ENCODE measurements around the gene DUOX1. TPM values are rescaled to one million over a fixed set of nuclear protein-coding genes. Genes with fewer than 3 reads are reported as not detected.

DUOX1 gene
- total RNA-seq, 1 donor: 0.10 TPM

GRCh38 chr15:45140557-45141250 is 10.9 kb downstream of the DUOX1 start:
- Histone ChIP-seq H3K27me3 (ENCODE audit: insufficient read depth, low read length) (peaks cover 11% of the 10 kb centered on the region), H3K4me1 (ENCODE audit: insufficient read depth, low read length) (no peaks in the 10 kb centered on the region), H3K4me3 (ENCODE audit: low read length) (no peak overlapping the region), H3K9me3 (ENCODE audit: low read depth, low read length) (no peaks in the 10 kb centered on the region)

- Histone ChIP-seq H3K27me3 (ENCODE audit: insufficient read depth, low read length) (peaks cover 6% of the 10 kb centered on the region), H3K4me1 (ENCODE audit: insufficient read depth, low read length) (no peaks in the 10 kb centered on the region), H3K9me3 (ENCODE audit: low read depth, low read length) (no peaks in the 10 kb centered on the region), H3K4me3 (ENCODE audit: low read length) (no peak overlapping the region)
These were observed 11.6 kb downstream of the DUOX1 start for GRCh38 chr15:45141386-45141785.

GRCh38 chr15:45143056-45143455 is 13.3 kb downstream of the DUOX1 start:
- Histone ChIP-seq H3K4me1 (ENCODE audit: insufficient read depth, low read length) (no peaks in the 10 kb centered on the region), H3K9me3 (ENCODE audit: low read depth, low read length) (no peaks in the 10 kb centered on the region), H3K27me3 (ENCODE audit: insufficient read depth, low read length) (no peaks in the 10 kb centered on the region)

GRCh38 chr15:45143946-45144345 is 14.2 kb downstream of the DUOX1 start:
- Histone ChIP-seq H3K4me1 (ENCODE audit: insufficient read depth, low read length) (no peaks in the 10 kb centered on the region), H3K27me3 (ENCODE audit: insufficient read depth, low read length) (no peaks in the 10 kb centered on the region), H3K4me3 (ENCODE audit: low read length) (no peak overlapping the region), H3K9me3 (ENCODE audit: low read depth, low read length) (no peaks in the 10 kb centered on the region)

More at GRCh38 chr15:45143056-45143455, 13.3 kb downstream of the DUOX1 start:
- no peak overlapping the region for H3K4me3 ChIP-seq (ENCODE audit: low read length)

- Histone ChIP-seq H3K27me3 (ENCODE audit: insufficient read depth, low read length) (no peaks in the 10 kb centered on the region), H3K4me1 (ENCODE audit: insufficient read depth, low read length) (no peaks in the 10 kb centered on the region), H3K9me3 (ENCODE audit: low read depth, low read length) (no peaks in the 10 kb centered on the region), H3K4me3 (ENCODE audit: low read length) (no peak overlapping the region)
These were observed 15.0 kb downstream of the DUOX1 start for GRCh38 chr15:45144775-45145174.

- Histone ChIP-seq H3K27me3 (ENCODE audit: insufficient read depth, low read length) (no peaks in the 10 kb centered on the region), H3K4me3 (ENCODE audit: low read length) (no peak overlapping the region), H3K4me1 (ENCODE audit: insufficient read depth, low read length) (no peaks in the 10 kb centered on the region), H3K9me3 (ENCODE audit: low read depth, low read length) (no peaks in the 10 kb centered on the region)
These were observed 16.6 kb downstream of the DUOX1 start for GRCh38 chr15:45146405-45146804.

GRCh38 chr15:45147606-45148005 is 17.8 kb downstream of the DUOX1 start:
- Histone ChIP-seq H3K27me3 (ENCODE audit: insufficient read depth, low read length) (no peaks in the 10 kb centered on the region), H3K4me1 (ENCODE audit: insufficient read depth, low read length) (no peaks in the 10 kb centered on the region), H3K9me3 (ENCODE audit: low read depth, low read length) (no peaks in the 10 kb centered on the region), H3K4me3 (ENCODE audit: low read length) (no peak overlapping the region)

GRCh38 chr15:45148076-45149059 is 18.6 kb downstream of the DUOX1 start:
- no peaks in the 10 kb centered on the region for H3K4me1 ChIP-seq (ENCODE audit: insufficient read depth, low read length)
- no peaks in the 10 kb centered on the region for H3K27me3 ChIP-seq (ENCODE audit: insufficient read depth, low read length)
- no peak overlapping the region for H3K4me3 ChIP-seq (ENCODE audit: low read length)
- no peaks in the 10 kb centered on the region for H3K9me3 ChIP-seq (ENCODE audit: low read depth, low read length)

- H3K27me3 ChIP-seq (ENCODE audit: insufficient read depth, low read length): no peaks in the 10 kb centered on the region
- H3K9me3 ChIP-seq (ENCODE audit: low read depth, low read length): no peaks in the 10 kb centered on the region
- H3K4me1 ChIP-seq (ENCODE audit: insufficient read depth, low read length): no peaks in the 10 kb centered on the region
These were observed 19.3 kb downstream of the DUOX1 start for GRCh38 chr15:45149060-45149459.

GRCh38 chr15:45150481-45150880 is 20.7 kb downstream of the DUOX1 start:
- Histone ChIP-seq H3K4me3 (ENCODE audit: low read length) (no peak overlapping the region), H3K27me3 (ENCODE audit: insufficient read depth, low read length) (no peaks in the 10 kb centered on the region), H3K9me3 (ENCODE audit: low read depth, low read length) (no peaks in the 10 kb centered on the region), H3K4me1 (ENCODE audit: insufficient read depth, low read length) (no peaks in the 10 kb centered on the region)

More at GRCh38 chr15:45149060-45149459, 19.3 kb downstream of the DUOX1 start:
- no peak overlapping the region for H3K4me3 ChIP-seq (ENCODE audit: low read length)

GRCh38 chr15:45150997-45151396 is 21.2 kb downstream of the DUOX1 start:
- no peaks in the 10 kb centered on the region for H3K27me3 ChIP-seq (ENCODE audit: insufficient read depth, low read length)
- no peaks in the 10 kb centered on the region for H3K4me1 ChIP-seq (ENCODE audit: insufficient read depth, low read length)
- no peak overlapping the region for H3K4me3 ChIP-seq (ENCODE audit: low read length)
- no peaks in the 10 kb centered on the region for H3K9me3 ChIP-seq (ENCODE audit: low read depth, low read length)

GRCh38 chr15:45151998-45152828 is 22.4 kb downstream of the DUOX1 start:
- no peak overlapping the region for H3K4me3 ChIP-seq (ENCODE audit: low read length)
- no peaks in the 10 kb centered on the region for H3K27me3 ChIP-seq (ENCODE audit: insufficient read depth, low read length)
- H3K4me1 ChIP-seq (ENCODE audit: insufficient read depth, low read length): no peaks in the 10 kb centered on the region
- no peaks in the 10 kb centered on the region for H3K9me3 ChIP-seq (ENCODE audit: low read depth, low read length)

GRCh38 chr15:45155739-45156138 is 25.9 kb downstream of the DUOX1 start:
- no peaks in the 10 kb centered on the region for H3K27me3 ChIP-seq (ENCODE audit: insufficient read depth, low read length)
- H3K4me1 ChIP-seq (ENCODE audit: insufficient read depth, low read length): no peaks in the 10 kb centered on the region
- no peaks in the 10 kb centered on the region for H3K9me3 ChIP-seq (ENCODE audit: low read depth, low read length)
- no peak overlapping the region for H3K4me3 ChIP-seq (ENCODE audit: low read length)

- no peaks in the 10 kb centered on the region for H3K4me1 ChIP-seq (ENCODE audit: insufficient read depth, low read length)
- H3K9me3 ChIP-seq (ENCODE audit: low read depth, low read length): no peaks in the 10 kb centered on the region
- H3K27me3 ChIP-seq (ENCODE audit: insufficient read depth, low read length): no peaks in the 10 kb centered on the region
- no peak overlapping the region for H3K4me3 ChIP-seq (ENCODE audit: low read length)
These were observed 27.1 kb downstream of the DUOX1 start for GRCh38 chr15:45156744-45157455.

Measured in mononuclear cell (primary cell).